Keratinocyte (primary cell): ENCODE data around the gene DSG4. TPM values are rescaled to one million over a fixed set of nuclear protein-coding genes. Genes with fewer than 3 reads are reported as not detected.

Experiments
- DNase-seq: peaks from one replicate; pipeline ENCODE4 v3.0.0-alpha.2; 2011; ENCODE audit warnings: low read depth, missing footprints, low spot score
- FAIRE-seq: peaks from 2 replicates; lab custom pipeline; 2011; peaks lifted over from hg19 to GRCh38; lab: Jason Lieb, UNC
- H2AFZ ChIP-seq: 2 replicates; pipeline ENCODE4 v1.6.0; 2012; ENCODE audit warnings: low read length, control low read depth, inconsistent platforms; ENCODE audit not compliant: control insufficient read depth
- H3K27ac ChIP-seq: 2 replicates; pipeline ENCODE4 v1.5.1; 2011; ENCODE audit warnings: low read length; ENCODE audit not compliant: control insufficient read depth, insufficient read depth
- H3K27me3 ChIP-seq: 3 replicates; pipeline ENCODE4 v1.6.0; 2011; ENCODE audit warnings: low read length; ENCODE audit not compliant: control insufficient read depth, insufficient read depth; ENCODE audit errors: extremely low read depth
- H3K36me3 ChIP-seq, 2 experiments: 2 replicates in 1 of 2; 3 replicates in 1 of 2; pipeline ENCODE4 v1.5.1; 2011; ENCODE audit warnings: low read length in 2 of 2, mild to moderate bottlenecking in 1 of 2; ENCODE audit not compliant: control insufficient read depth in 2 of 2, insufficient read depth in 2 of 2; ENCODE audit errors: extremely low read depth in 1 of 2
- H3K4me1 ChIP-seq: 3 replicates; pipeline ENCODE4 v1.5.1; 2011; ENCODE audit warnings: low read length; ENCODE audit not compliant: control insufficient read depth, insufficient read depth; ENCODE audit errors: extremely low read depth
- H3K4me2 ChIP-seq: 3 replicates; pipeline ENCODE4 v1.6.0; 2011; ENCODE audit warnings: low read depth, low read length; ENCODE audit not compliant: control insufficient read depth, insufficient read depth; ENCODE audit errors: extremely low read depth
- H3K4me3 ChIP-seq, 3 experiments: fragments of 200-600 bp in 1 of 3; sonication (generic) in 1 of 3; 2 replicates in 2 of 3; 3 replicates in 1 of 3; pipeline ENCODE4 v1.5.1; 2011 to 2016; ENCODE audit warnings: low read length in 3 of 3, mild to moderate bottlenecking in 3 of 3, control low read depth in 2 of 3, inconsistent platforms in 1 of 3, low read depth in 1 of 3, mixed read lengths in 1 of 3, mixed run types in 1 of 3, moderate library complexity in 1 of 3; ENCODE audit not compliant: control insufficient read depth in 2 of 3, insufficient read depth in 2 of 3; ENCODE audit errors: extremely low read depth in 1 of 3
- H3K79me2 ChIP-seq: 2 replicates; pipeline ENCODE4 v1.6.0; 2012; ENCODE audit warnings: low read length; ENCODE audit not compliant: control insufficient read depth, insufficient read depth
- H3K9ac ChIP-seq: 3 replicates; pipeline ENCODE4 v1.6.0; 2011; ENCODE audit warnings: low read length; ENCODE audit not compliant: control insufficient read depth, insufficient read depth; ENCODE audit errors: extremely low read depth
- H3K9me1 ChIP-seq: 3 replicates; pipeline ENCODE4 v1.6.0; 2011; ENCODE audit warnings: low read length; ENCODE audit not compliant: control insufficient read depth, insufficient read depth; ENCODE audit errors: extremely low read depth
- H3K9me3 ChIP-seq: 2 replicates; pipeline ENCODE4 v1.5.1; 2012; ENCODE audit warnings: low read depth, low read length; ENCODE audit not compliant: control insufficient read depth
- H4K20me1 ChIP-seq: 3 replicates; pipeline ENCODE4 v1.6.0; 2011; ENCODE audit warnings: low read length; ENCODE audit not compliant: control insufficient read depth, insufficient read depth; ENCODE audit errors: extremely low read depth
- CTCF ChIP-seq, 3 experiments: IDR thresholded peaks in 1 of 3; conservative IDR thresholded peaks in 1 of 3; optimal IDR thresholded peaks in 1 of 3; 2 replicates in 2 of 3; 3 replicates in 1 of 3; pipeline versions ENCODE3 to v1.5.1; 2011; ENCODE audit warnings: low read length in 3 of 3, mild to moderate bottlenecking in 3 of 3, moderate library complexity in 2 of 3, control low read depth in 1 of 3, inconsistent platforms in 1 of 3; ENCODE audit not compliant: insufficient read depth in 2 of 3; ENCODE audit errors: extremely low read depth in 1 of 3
- EZH2 ChIP-seq: IDR thresholded peaks from one replicate; pipeline ENCODE4 v1.6.1; 2012; ENCODE audit warnings: inconsistent platforms, mild to moderate bottlenecking, low read length, moderate library complexity
- dilution Hi-C: fragments of 300-500 bp; cut with MboI; formaldehyde crosslinking; loops from one replicate; pipeline ENCODE4 v1.7.0; 2020; ENCODE audit warnings: low sequenced_read_pairs; ENCODE audit not compliant: extremely low pct_ligation_motif_present
- polyA plus RNA-seq, 5 experiments: library from polyadenylated mRNA; depleted of rRNA in 3 of 5; stranded (reverse) in 3 of 5; stranded (forward) in 1 of 5; unstranded in 1 of 5; fragments of >200 nt; gene quantifications; 1 replicate in 1 of 5; 2 replicates in 3 of 5; 3 replicates in 1 of 5; pipeline versions ENCODE4 v1.2.1 to v1.2.3, GENCODE V29; 2011 to 2012; ENCODE audit warnings: missing spikeins in 2 of 5, low read depth in 1 of 5, low replicate concordance in 1 of 5

The DSG4 gene
- polyA plus RNA-seq, 1 donor (not counting 4 experiments of a cell fraction or from before 2014, with no cell fraction given) = 0.18 TPM

- Histone ChIP-seq H3K27me3 (no peaks in the 10 kb centered on the region), H3K79me2 (peaks cover 66% of the 10 kb centered on the region), H3K9ac (peak overlapping the region; percentile 88), H3K9me3 (no peaks in the 10 kb centered on the region), H3K27ac (peak overlapping the region; percentile 98), H4K20me1 (no peaks in the 10 kb centered on the region), H3K36me3 (peaks cover 0 to 14% of the 10 kb centered on the region in 2 experiments), H3K4me2 (peak overlapping the region; percentile 94), H3K4me1 (peaks cover 52% of the 10 kb centered on the region), H3K4me3 (peak overlapping the region; percentile 47 to 98 (median 89)), H2AFZ (no peak overlapping the region), H3K9me1 (no peaks in the 10 kb centered on the region)
- no peak for TF ChIP-seq EZH2
- TF ChIP-seq CTCF (optimal IDR thresholded peaks at IDR 0.05 in 1 of 3, IDR thresholded peaks at IDR 0.05 in 1 of 3, conservative IDR thresholded peaks at IDR 0.05 in 1 of 3; ENCODE audit: extremely low read depth in 1 of 3, insufficient read depth in 2 of 3, low read length in 3 of 3) = no peak
- DNase-seq (no peak), FAIRE-seq (peak; percentile 89)
- dilution Hi-C loops = no loop called here
Observed at GRCh38 chr18:31450409-31450808, 73.8 kb downstream of the DSG4 start.

- Histone ChIP-seq H3K9me1 (no peaks in the 10 kb centered on the region), H3K27me3 (no peaks in the 10 kb centered on the region), H3K4me3 (peak overlapping the region; percentile 47 to 98 (median 89)), H3K36me3 (peaks cover 1 to 14% of the 10 kb centered on the region in 2 experiments), H3K4me2 (peak overlapping the region; percentile 94), H4K20me1 (no peaks in the 10 kb centered on the region), H3K9ac (peak overlapping the region; percentile 88), H3K9me3 (no peaks in the 10 kb centered on the region), H3K27ac (peak overlapping the region; percentile 98), H3K4me1 (peaks cover 57% of the 10 kb centered on the region), H3K79me2 (peaks cover 76% of the 10 kb centered on the region), H2AFZ (no peak overlapping the region)
- peak; percentile 59 for FAIRE-seq
- TF ChIP-seq EZH2 = no peak
- DNase-seq = no peak
- dilution Hi-C loops = no loop called here
Observed at GRCh38 chr18:31451625-31452024, 75.0 kb downstream of the DSG4 start.
